H1 (cell line): ENCODE results near the gene AP4B1. TPM values are rescaled to one million over a fixed set of nuclear protein-coding genes. Genes with fewer than 3 reads are reported as not detected.

Source experiments
- CBX8 ChIP-seq: fragments of 300-800, 300-1000 bp; sonication (generic); IDR thresholded peaks from 2 replicates; pipeline ENCODE4 v1.7.1; 2016; ENCODE audit warnings: low read depth, low read length, borderline replicate concordance
- EGR1 ChIP-seq: IDR thresholded peaks from 2 replicates; pipeline ENCODE4 v1.6.1; 2011; ENCODE audit warnings: low read depth, low read length, borderline replicate concordance
- JUN ChIP-seq: IDR thresholded peaks from 2 replicates; pipeline ENCODE4 v1.6.1; 2011; ENCODE audit warnings: low read depth, mild to moderate bottlenecking, improper control_type of control experiment, low read length
- TCF12 ChIP-seq: IDR thresholded peaks from 2 replicates; pipeline ENCODE4 v1.6.1; 2011; ENCODE audit warnings: low read depth, mild to moderate bottlenecking, low read length
- polyA plus RNA-seq, 7 experiments: library from polyadenylated mRNA; depleted of rRNA in 3 of 7; stranded (reverse) in 5 of 7; unstranded in 2 of 7; fragments of >200 nt in 5 of 7; fragments of 200-250 nt in 2 of 7; gene quantifications; 1 replicate in 5 of 7; 2 replicates in 1 of 7; 4 replicates in 1 of 7; pipeline versions ENCODE4 v1.2.1 to v1.2.3, GENCODE V29; 2011 to 2013; ENCODE audit warnings: missing spikeins in 2 of 7, mixed read lengths in 2 of 7
- total RNA-seq: library from RNA; stranded (reverse); fragmentation: NEBNext Ultra II Directional; extraction: Animal tissue kit (Norgen Biotek cat#: 25700); gene quantifications from 2 replicates; pipeline ENCODE4 v1.2.1, GENCODE V29; 2021
- TF ChIP-seq, protein P1 (sequence below): IDR thresholded peaks from 2 replicates; pipeline ENCODE4 v1.6.1; 2011; ENCODE audit warnings: low read length, improper control_type of control experiment

AP4B1 gene
- total and polyA plus RNA-seq, 2 of the 8 experiments (the other 6 are each of a cell fraction or from before 2014, with no cell fraction given) = 8.9 to 9.0 TPM

DNA sequence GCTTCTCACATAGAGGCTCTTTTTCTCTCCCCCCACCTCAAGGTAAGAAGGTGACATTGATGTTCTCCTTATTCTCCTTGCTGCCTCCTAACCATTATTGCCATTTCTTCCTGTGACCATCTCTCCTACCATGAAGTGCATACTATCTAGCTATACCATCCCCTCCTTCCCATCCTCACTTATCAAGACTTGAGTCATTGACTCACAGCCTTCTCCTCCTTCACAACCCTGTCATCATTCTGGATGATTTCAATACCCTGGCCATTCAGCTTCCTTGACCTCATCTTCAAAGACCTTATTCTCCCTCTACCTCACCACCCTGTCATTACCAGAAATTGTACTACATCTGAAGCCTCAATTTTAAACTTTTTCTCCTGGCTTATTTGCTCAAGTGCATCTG lies 13.6 kb upstream of the AP4B1 start (continued):
- TF ChIP-seq CBX8 = no peak
- no peak for TF ChIP-seq EGR1
- no peak for TF ChIP-seq TCF12
- TF ChIP-seq, protein P1, sequence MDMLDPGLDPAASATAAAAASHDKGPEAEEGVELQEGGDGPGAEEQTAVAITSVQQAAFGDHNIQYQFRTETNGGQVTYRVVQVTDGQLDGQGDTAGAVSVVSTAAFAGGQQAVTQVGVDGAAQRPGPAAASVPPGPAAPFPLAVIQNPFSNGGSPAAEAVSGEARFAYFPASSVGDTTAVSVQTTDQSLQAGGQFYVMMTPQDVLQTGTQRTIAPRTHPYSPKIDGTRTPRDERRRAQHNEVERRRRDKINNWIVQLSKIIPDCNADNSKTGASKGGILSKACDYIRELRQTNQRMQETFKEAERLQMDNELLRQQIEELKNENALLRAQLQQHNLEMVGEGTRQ = no peak
- TF ChIP-seq JUN = no peak
